Peyer's patch (tissue), 4 donors: ENCODE measurements around the gene HS6ST1.

Source experiments
- CTCF ChIP-seq, 6 experiments: fragments of 450-650 bp in 4 of 6; fragments of 200-600 bp in 2 of 6; sonication (generic) in 1 of 6; IDR thresholded peaks; one replicate each; pipeline ENCODE4 v1.5.1; 2017 to 2019; ENCODE audit warnings: antibody characterized with exemption in 6 of 6, mild to moderate bottlenecking in 3 of 6, moderate library complexity in 1 of 6
- POLR2A ChIP-seq, 2 donors: fragments of 450-650 bp; IDR thresholded peaks; one replicate each; pipeline ENCODE4 v1.5.1; 2017; ENCODE audit warnings: antibody characterized with exemption in 2 of 2, mild to moderate bottlenecking in 2 of 2, moderate library complexity in 2 of 2

- no peak for TF ChIP-seq CTCF (IDR thresholded peaks at IDR 0.05)
- no peak for TF ChIP-seq POLR2A (IDR thresholded peaks at IDR 0.05)
Measured at GRCh38 chr2:128281852-128282245, 36.8 kb downstream of the HS6ST1 start.
